ENCODE measurements around the gene EEF1AKMT4.
"Not testable (repeated sequence)": the region's sequence is repeated elsewhere in the genome, so short reads cannot be mapped to it uniquely, and the experiment has no call there.

Gene EEF1AKMT4

GRCh38 chr3:184260724-184261269, 11.3 kb downstream of the EEF1AKMT4 start:
- DNase-seq (ENCODE audit: low spot score), result no peak

GRCh38 chr3:184261270-184261853, 11.9 kb downstream of the EEF1AKMT4 start, which contains the start of gene CAMK2N2:
CAMK2N2 (minus strand) TSS chr3:184261553; CDS start chr3:184261285, 268 bp downstream.
- peak; percentile 76 for DNase-seq (ENCODE audit: low spot score)

- peak; percentile 67 for DNase-seq (ENCODE audit: low spot score)
Measured at GRCh38 chr3:184261854-184262763, 12.6 kb downstream of the EEF1AKMT4 start.

GRCh38 chr3:184262764-184263179, 13.3 kb downstream of the EEF1AKMT4 start:
- no peak for DNase-seq (ENCODE audit: low spot score)

GRCh38 chr3:184267249-184267648, 17.8 kb downstream of the EEF1AKMT4 start:
- not testable (repeated sequence) for DNase-seq (ENCODE audit: low spot score)

GRCh38 chr3:184272269-184272668, 22.8 kb downstream of the EEF1AKMT4 start:
- no peak for DNase-seq (ENCODE audit: low spot score)

GRCh38 chr3:184275381-184275701, 25.9 kb downstream of the EEF1AKMT4 start:
- peak; percentile 27 for DNase-seq (ENCODE audit: low spot score)

- peak; percentile 29 for DNase-seq (ENCODE audit: low spot score)
Measured at GRCh38 chr3:184275961-184276910, 26.8 kb downstream of the EEF1AKMT4 start, which contains the start of gene ECE2. ECE2 (plus strand) TSS chr3:184276022; CDS start chr3:184276154, 132 bp downstream.

GRCh38 chr3:184277366-184277765, 27.9 kb downstream of the EEF1AKMT4 start:
- DNase-seq (ENCODE audit: low spot score), result no peak

GRCh38 chr3:184282941-184283340, 33.5 kb downstream of the EEF1AKMT4 start:
- no peak for DNase-seq (ENCODE audit: low spot score)

GRCh38 chr3:184283681-184284080, 34.2 kb downstream of the EEF1AKMT4 start:
- DNase-seq (ENCODE audit: low spot score), result no peak

- peak; percentile 89 for DNase-seq (ENCODE audit: low spot score)
Measured at GRCh38 chr3:184284696-184285095, 35.2 kb downstream of the EEF1AKMT4 start.

GRCh38 chr3:184289426-184289938, 40.0 kb downstream of the EEF1AKMT4 start:
- peak; percentile 72 for DNase-seq (ENCODE audit: low spot score)

GRCh38 chr3:184290331-184290730, 40.9 kb downstream of the EEF1AKMT4 start:
- DNase-seq (ENCODE audit: low spot score), result no peak

- no peak for DNase-seq (ENCODE audit: low spot score)
Measured at GRCh38 chr3:184291044-184291737, 41.7 kb downstream of the EEF1AKMT4 start.

- no peak for DNase-seq (ENCODE audit: low spot score)
Measured at GRCh38 chr3:184291738-184292445, 42.4 kb downstream of the EEF1AKMT4 start.

- DNase-seq (ENCODE audit: low spot score), result no peak
Measured at GRCh38 chr3:184295771-184296170, 46.3 kb downstream of the EEF1AKMT4 start.

GRCh38 chr3:184296616-184297015, 47.1 kb downstream of the EEF1AKMT4 start:
- no peak for DNase-seq (ENCODE audit: low spot score)

- peak; percentile 97 for DNase-seq (ENCODE audit: low spot score)
Measured at GRCh38 chr3:184298759-184299487, 49.5 kb downstream of the EEF1AKMT4 start, which contains the start of gene PSMD2. PSMD2 (plus strand) TSS chr3:184299241; CDS start chr3:184299267, 26 bp downstream.
